Activated naive CD8-positive, alpha-beta T cell (primary cell): ENCODE results near the gene SLC6A12.
"Not testable (repeated sequence)": the region's sequence is repeated elsewhere in the genome, so short reads cannot be mapped to it uniquely, and the experiment has no call there.

Experiments used
- H3K27ac Mint-ChIP-seq: one replicate; pipeline ENCODE4 v1.8.0; 2021; ENCODE audit warnings: mixed read lengths
- H3K27me3 Mint-ChIP-seq: one replicate; pipeline ENCODE4 v1.8.0; 2021; ENCODE audit warnings: mixed read lengths
- H3K36me3 Mint-ChIP-seq: one replicate; pipeline ENCODE4 v1.8.0; 2021; ENCODE audit warnings: mixed read lengths
- H3K4me1 Mint-ChIP-seq: one replicate; pipeline ENCODE4 v1.8.0; 2021; ENCODE audit warnings: low read depth, mixed read lengths
- H3K4me3 Mint-ChIP-seq: one replicate; pipeline ENCODE4 v1.8.0; 2021; ENCODE audit warnings: mild to moderate bottlenecking, mixed read lengths
- H3K9me3 Mint-ChIP-seq: one replicate; pipeline ENCODE4 v1.8.0; 2021; ENCODE audit warnings: low read depth, mixed read lengths

The SLC6A12 gene

DNA sequence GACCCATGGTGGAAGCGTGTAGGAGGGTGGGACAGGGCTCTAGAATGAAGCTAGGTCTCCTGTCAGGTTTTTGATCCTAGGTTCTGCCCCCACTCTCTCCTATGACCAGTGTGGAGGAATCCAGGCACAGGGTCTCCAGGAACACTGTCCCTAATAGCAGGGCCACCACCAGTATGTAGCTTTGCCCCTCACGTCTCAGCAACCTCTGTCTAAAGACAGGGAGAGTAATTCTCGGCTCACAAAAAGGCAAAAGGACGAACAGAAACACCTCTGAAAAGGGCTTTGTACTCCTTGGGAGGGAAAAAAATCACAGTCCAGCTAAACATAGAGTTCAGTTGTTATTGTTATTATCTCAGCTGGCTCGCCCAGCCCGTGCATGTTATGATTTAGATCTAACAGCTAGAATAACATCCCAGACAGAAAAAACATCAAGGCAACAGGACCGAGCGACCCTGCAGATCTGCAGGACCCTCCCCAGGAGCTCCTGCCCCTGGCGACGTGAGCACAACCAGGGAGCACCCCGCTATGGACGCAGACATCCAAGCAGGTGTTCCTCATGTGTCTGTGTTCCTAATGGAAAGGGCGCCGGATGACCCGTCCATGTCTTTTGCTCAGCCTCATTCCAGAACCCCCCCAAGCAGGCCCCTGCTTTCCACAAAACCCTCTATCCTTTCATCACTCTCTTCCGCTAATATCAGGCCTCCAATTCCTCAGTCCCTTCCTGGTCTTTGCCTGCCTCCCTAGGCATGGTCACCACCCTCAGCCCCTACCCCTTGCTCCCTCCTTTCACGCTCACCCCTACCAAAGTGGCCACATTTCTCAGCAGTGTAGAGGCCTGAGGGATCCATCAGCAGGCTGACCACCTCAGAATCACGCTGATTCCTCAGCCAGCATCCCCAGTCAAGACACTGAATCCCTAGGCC, 14.2 kb upstream of the SLC6A12 start:
- no peaks in the 10 kb centered on the region for H3K36me3 Mint-ChIP-seq
- no peaks in the 10 kb centered on the region for H3K9me3 Mint-ChIP-seq
- H3K4me3 Mint-ChIP-seq, result no peak overlapping the region
- no peak overlapping the region for H3K27ac Mint-ChIP-seq
- H3K4me1 Mint-ChIP-seq, result no peaks in the 10 kb centered on the region
- H3K27me3 Mint-ChIP-seq, result no peaks in the 10 kb centered on the region

DNA sequence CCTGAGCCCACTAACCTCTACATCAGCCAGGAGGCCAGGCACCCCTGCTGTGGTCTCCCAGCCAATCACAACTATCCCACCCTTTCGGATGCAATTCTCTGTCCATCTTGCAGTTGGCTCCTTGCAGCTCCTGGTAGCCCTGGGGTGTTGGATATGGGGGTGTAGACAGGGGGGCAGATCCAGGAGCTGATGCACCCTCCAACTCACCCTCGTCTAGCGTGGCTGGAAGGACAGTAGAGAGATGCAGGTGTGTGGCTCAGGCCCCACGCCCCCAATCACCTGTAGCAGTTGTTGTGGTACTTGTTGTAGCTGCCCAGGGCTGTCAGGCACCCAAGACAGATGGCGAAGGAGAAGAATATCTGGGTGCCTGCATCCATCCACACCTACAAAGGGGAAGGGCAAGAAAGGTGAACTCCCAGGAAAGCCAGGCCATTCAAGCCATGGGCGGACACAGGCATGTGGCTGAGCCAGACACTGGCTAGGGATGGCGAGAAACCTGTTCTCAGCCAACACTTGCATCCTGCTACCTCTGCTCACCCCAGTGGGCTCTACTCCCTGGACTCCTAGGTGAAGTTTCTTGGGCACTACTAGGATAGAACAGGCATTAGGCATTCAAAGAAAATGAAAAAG, 13.4 kb upstream of the SLC6A12 start:
- Mint-ChIP-seq H3K9me3 (no peaks in the 10 kb centered on the region), H3K27ac (no peak overlapping the region), H3K27me3 (no peaks in the 10 kb centered on the region), H3K4me1 (no peaks in the 10 kb centered on the region), H3K36me3 (no peaks in the 10 kb centered on the region), H3K4me3 (no peak overlapping the region)

DNA sequence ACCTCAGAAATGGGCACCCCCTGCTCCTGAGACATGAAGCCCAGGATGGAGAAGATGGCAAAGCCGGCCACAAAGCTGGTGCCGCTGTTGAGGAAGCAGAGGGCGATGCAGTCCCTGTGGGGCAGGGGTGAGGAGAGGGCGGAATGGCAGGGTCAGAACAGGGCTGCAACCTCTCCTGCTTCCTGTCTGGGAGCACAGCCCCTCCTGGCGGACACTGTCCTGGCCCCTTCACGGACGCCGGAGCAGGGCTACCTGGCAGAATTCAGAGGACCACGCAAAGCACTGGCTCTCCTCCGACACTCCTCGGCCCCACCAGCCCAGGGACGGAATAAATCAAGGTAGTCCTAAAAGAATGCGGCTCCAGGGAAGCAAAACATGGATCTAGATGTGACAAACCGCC, 12.4 kb upstream of the SLC6A12 start:
- no peaks in the 10 kb centered on the region for H3K9me3 Mint-ChIP-seq
- H3K36me3 Mint-ChIP-seq, result no peaks in the 10 kb centered on the region
- no peaks in the 10 kb centered on the region for H3K4me1 Mint-ChIP-seq
- no peak overlapping the region for H3K27ac Mint-ChIP-seq
- no peak overlapping the region for H3K4me3 Mint-ChIP-seq
- no peaks in the 10 kb centered on the region for H3K27me3 Mint-ChIP-seq

DNA sequence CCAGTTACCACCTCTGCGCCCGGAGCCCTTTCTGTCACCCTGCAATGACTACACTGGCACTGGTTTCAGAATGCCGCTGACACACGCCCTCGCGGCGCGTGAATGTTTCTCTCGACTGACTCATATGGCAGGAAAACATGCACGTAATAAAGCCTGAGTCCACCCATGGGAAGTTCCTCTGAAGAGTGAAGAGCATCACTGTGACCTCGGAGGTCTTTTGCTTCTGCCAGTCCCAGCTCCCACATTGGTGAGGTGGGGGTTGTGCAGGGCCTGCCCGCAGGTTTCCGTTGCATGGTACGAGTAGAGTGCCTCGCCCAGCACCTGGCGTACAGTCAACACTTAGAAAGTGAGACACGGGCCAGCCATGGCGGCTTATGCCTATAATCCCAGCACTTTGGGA, 11.1 kb upstream of the SLC6A12 start:
- Mint-ChIP-seq H3K4me3 (no peak overlapping the region), H3K27me3 (no peaks in the 10 kb centered on the region)

DNA sequence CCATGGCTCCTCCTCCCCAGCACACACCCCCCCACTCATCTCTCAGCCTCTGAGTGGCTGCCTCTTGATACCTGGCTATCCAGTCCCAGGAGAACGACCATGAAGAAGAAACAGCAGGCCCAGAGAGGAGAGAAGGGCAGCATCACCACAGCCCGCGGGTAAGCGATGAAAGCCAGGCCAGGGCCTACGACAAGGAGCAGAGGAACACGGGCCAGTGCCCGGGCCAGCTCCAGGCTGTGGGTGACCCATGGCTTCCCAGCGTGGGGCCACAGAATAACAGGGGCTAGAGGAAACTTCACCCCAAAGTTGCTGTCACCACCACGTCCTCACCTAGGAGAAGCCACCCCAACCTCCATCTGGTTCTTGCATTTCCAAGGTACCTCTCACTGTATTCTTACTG, 10.4 kb upstream of the SLC6A12 start:
- no peaks in the 10 kb centered on the region for H3K27me3 Mint-ChIP-seq
- no peak overlapping the region for H3K27ac Mint-ChIP-seq
- H3K4me3 Mint-ChIP-seq, result no peak overlapping the region
- H3K9me3 Mint-ChIP-seq, result no peaks in the 10 kb centered on the region
- no peaks in the 10 kb centered on the region for H3K36me3 Mint-ChIP-seq
- H3K4me1 Mint-ChIP-seq, result no peaks in the 10 kb centered on the region

More for the DNA sequence above, 11.1 kb upstream of the SLC6A12 start:
- Mint-ChIP-seq H3K27ac (no peak overlapping the region), H3K9me3 (no peaks in the 10 kb centered on the region), H3K4me1 (no peaks in the 10 kb centered on the region), H3K36me3 (no peaks in the 10 kb centered on the region)

DNA sequence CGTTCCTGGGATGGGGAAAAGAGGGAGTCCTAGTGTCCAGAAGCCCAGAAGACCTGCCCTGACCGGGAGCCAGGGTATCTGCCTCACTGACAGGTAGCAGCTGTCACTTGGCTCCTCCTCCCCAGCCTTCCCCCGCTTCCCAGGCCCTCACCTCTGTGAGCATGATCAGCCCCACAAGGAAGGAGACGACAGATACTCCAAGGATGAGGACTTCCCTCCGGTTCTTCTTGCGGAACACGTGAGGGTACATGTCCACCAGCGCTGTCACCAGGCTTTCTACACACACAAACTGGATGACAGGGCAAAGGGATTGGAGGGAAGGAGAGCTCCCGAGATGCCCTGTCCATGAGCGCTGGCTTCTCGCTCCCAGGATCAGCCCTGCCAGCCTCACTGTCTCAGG, 9.9 kb upstream of the SLC6A12 start:
- no peaks in the 10 kb centered on the region for H3K27me3 Mint-ChIP-seq
- no peak overlapping the region for H3K27ac Mint-ChIP-seq
- no peaks in the 10 kb centered on the region for H3K9me3 Mint-ChIP-seq
- no peaks in the 10 kb centered on the region for H3K4me1 Mint-ChIP-seq
- no peaks in the 10 kb centered on the region for H3K36me3 Mint-ChIP-seq
- H3K4me3 Mint-ChIP-seq, result no peak overlapping the region

DNA sequence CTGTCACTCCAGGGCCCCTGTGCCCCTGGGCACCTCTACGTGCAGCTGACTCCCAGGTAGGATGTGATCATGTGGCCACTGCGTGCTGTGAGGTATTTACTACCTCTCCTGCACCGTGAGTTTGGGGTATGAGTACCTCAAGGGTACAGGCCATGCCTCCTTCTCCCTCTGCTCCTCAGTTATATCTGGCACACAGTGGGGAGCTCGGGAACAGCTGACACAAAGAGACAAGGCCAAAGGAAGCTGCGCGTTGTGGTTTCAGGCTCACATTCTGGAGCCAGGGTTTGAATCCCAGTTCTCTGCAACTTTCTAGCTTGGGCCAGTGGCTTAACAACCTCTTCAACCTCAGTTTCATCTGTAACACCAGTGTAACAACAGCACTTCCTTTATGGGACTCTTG, 7.8 kb upstream of the SLC6A12 start:
- Mint-ChIP-seq H3K4me3 (no peak overlapping the region), H3K27ac (no peak overlapping the region), H3K36me3 (no peaks in the 10 kb centered on the region), H3K4me1 (no peaks in the 10 kb centered on the region), H3K27me3 (no peaks in the 10 kb centered on the region), H3K9me3 (no peaks in the 10 kb centered on the region)

DNA sequence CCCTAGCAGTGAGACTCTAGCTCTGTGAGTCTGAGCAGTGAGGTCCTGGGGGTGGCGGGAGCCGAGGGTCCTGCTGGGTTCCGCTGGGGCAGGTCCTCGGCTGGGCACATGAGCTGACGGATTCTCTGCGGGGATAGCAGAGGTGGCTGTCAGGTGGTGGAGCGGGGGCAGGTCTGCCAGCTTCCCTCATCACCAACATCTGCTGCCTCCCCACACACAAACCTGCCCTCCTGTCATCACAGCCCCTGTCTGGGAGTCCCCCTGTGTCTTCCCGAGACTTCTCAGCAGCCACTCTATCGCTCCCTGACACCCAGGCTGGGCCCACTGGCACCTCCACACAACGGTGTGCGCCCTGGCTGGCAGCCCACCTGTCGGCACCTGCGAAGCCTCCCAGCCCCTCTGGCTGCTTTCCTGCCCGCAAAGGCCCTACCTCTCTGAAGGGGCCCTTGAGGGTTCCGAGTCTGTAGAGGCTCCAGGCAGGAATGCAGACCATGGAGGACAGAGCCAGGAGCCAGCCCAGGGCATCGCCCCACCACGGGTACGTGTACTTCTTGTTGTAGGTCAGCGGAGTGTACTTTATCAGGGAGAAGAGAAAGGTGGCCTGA, 7.1 kb upstream of the SLC6A12 start:
- no peaks in the 10 kb centered on the region for H3K4me1 Mint-ChIP-seq
- H3K9me3 Mint-ChIP-seq, result no peaks in the 10 kb centered on the region
- no peaks in the 10 kb centered on the region for H3K36me3 Mint-ChIP-seq

DNA sequence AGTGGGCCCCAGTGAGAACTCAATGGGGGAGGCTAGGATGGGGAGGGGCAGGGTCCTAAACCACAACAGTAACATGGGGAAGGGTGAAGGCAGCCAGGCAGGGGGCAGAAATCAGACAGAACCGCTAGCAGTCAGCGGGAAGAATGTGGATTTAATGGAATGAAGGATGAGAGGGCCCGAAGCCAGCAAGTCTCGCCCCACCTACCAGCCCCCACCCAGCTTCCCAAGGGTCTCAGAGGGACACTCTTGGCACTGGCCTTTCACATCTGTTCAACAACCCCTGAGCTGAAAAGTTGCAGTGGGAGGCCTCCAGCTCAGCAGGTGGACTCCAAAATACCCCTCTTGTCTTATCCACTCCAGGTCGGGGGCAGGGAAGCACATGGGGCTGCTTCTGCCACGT, 6.5 kb upstream of the SLC6A12 start:
- no peak overlapping the region for H3K27ac Mint-ChIP-seq
- H3K4me3 Mint-ChIP-seq, result no peak overlapping the region
- no peaks in the 10 kb centered on the region for H3K4me1 Mint-ChIP-seq
- H3K9me3 Mint-ChIP-seq, result no peaks in the 10 kb centered on the region
- no peaks in the 10 kb centered on the region for H3K27me3 Mint-ChIP-seq
- no peaks in the 10 kb centered on the region for H3K36me3 Mint-ChIP-seq

More for the DNA sequence above, 7.1 kb upstream of the SLC6A12 start:
- no peak overlapping the region for H3K27ac Mint-ChIP-seq
- no peaks in the 10 kb centered on the region for H3K27me3 Mint-ChIP-seq
- no peak overlapping the region for H3K4me3 Mint-ChIP-seq

DNA sequence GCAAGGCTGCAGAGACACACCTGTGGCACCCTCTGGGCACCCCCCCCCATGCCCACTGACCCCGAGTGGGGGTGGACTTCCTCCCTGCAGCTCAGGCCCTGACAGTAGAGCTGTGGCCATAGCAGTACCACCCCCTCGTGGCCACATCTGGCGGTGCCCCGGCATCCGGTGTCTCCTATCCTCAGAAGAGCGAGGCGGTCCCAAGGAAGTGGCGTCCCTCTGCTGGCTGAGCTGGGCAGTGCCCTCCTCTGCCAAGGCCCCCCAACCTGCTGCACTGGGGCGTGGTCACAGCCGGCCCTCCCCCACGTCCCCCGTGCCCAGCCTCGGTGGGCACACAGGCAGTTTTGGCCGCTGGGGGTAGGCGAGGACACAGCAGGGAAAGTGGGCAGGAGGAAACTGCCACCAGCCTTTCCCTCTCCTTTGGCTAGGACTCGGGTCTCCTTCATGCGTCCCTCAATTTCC, 6.0 kb upstream of the SLC6A12 start:
- H3K4me3 Mint-ChIP-seq, result no peak overlapping the region
- H3K27ac Mint-ChIP-seq, result no peak overlapping the region
- H3K4me1 Mint-ChIP-seq, result no peaks in the 10 kb centered on the region
- no peaks in the 10 kb centered on the region for H3K27me3 Mint-ChIP-seq
- no peaks in the 10 kb centered on the region for H3K9me3 Mint-ChIP-seq
- no peaks in the 10 kb centered on the region for H3K36me3 Mint-ChIP-seq

DNA sequence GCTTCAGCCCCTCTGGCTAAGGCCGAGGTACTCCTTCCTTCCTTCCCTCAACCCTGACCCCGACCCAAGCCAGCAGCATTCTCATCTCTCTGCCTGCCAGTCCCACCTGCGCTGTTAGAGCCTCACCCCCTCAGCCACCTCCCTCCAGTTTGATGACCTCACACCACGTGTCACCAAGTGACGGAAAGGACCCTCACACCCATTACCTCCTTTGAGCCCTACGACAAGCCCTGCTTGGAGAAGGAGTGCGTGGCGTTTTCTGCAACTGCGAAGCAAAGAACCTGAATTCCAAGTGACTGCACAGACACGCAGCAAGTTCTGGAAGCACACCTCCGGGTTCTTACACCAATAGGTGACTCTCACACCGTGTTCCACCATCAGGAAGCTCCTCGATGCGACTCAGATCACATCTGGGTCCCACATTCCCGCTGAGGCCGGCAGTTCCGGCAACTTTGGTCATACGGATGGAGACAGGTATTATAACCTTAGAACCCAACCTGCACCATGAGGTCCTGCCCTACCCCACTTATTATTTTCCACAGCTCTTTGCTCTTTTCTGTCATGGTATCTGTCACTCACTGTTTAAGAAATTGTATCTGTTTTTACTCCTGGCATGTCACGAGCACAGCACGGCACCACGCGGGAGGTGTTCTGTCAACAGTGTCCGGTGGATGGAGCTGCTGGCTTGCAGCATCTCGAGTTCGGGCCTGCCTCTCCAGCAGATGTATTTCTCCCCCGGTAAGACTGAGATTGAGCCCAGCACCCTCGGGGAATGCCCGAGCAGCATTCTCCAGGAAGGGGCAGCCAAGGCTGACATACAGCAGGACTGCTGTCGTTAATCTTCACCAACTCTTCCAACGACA, 5.0 kb upstream of the SLC6A12 start:
- Mint-ChIP-seq H3K4me1 (no peaks in the 10 kb centered on the region), H3K9me3 (no peaks in the 10 kb centered on the region), H3K27me3 (peaks cover under 1% of the 10 kb centered on the region), H3K36me3 (no peaks in the 10 kb centered on the region), H3K4me3 (no peak overlapping the region), H3K27ac (no peak overlapping the region)

DNA sequence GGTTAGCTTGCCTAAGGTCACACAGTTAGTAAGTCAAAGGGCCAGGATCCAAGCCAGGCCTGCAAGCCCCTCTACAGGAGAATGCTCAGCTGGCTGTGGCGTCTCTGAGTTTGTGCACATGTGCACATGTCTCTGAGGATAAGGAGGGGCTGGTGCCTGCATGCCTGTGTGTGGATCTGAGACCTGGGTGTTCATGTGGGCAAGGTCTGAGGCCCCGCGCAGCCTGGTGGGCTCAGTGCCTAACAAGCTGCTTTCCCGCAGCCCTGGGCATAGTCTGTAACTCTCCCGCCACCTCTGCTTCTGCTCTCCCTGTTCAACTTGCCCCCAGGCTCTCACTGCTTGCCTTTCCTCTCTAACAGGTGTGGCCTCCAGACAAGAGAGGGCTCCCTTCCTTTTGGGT, 4.3 kb upstream of the SLC6A12 start:
- H3K36me3 Mint-ChIP-seq, result no peaks in the 10 kb centered on the region
- H3K4me1 Mint-ChIP-seq, result no peaks in the 10 kb centered on the region
- no peak overlapping the region for H3K27ac Mint-ChIP-seq
- peaks cover 3% of the 10 kb centered on the region for H3K27me3 Mint-ChIP-seq
- no peaks in the 10 kb centered on the region for H3K9me3 Mint-ChIP-seq
- no peak overlapping the region for H3K4me3 Mint-ChIP-seq

DNA sequence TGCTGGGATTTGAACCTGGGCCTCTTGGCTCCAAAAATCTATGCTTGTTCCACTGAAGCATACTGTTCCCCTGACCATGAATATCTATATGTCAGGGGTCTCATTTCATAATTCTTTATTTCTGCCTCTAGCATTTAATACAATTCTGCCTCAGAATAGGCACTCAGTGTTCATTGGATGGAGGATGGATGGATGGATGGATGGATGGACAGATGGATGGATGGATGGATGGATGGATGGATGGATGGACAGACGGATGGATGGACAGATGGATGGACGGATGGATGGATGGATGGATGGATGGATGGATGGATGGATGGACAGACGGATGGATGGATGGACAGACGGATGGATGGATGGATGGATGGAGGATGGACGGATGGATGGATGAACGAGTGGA, 3.1 kb upstream of the SLC6A12 start:
- not testable (repeated sequence) for H3K9me3 Mint-ChIP-seq, H3K4me3 Mint-ChIP-seq, H3K27ac Mint-ChIP-seq, H3K27me3 Mint-ChIP-seq, H3K4me1 Mint-ChIP-seq, H3K36me3 Mint-ChIP-seq

DNA sequence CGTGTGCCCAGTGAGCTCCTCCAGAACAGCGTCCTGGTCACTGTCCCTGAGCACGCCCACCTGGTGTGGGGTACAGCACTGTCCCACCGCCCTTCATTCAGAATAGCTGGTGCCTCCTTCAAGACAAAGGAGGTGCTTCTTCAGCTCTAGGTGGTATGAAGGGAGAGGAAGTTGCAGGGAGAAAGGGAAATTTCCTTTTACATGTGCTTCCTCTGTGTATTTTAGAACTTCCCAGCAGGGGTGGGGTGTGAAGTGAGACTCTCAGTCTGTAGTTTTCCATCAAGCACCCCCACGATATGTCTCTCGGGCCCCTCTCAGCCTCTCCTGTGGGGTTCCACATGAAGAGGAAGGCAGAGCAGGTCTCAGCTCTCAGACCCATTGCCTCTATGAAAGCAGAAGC, 1.2 kb upstream of the SLC6A12 start:
- H3K27ac Mint-ChIP-seq, result no peak overlapping the region
- H3K36me3 Mint-ChIP-seq, result no peaks in the 10 kb centered on the region
- H3K27me3 Mint-ChIP-seq, result peaks cover 17% of the 10 kb centered on the region
- no peaks in the 10 kb centered on the region for H3K4me1 Mint-ChIP-seq
- no peak overlapping the region for H3K4me3 Mint-ChIP-seq
- no peaks in the 10 kb centered on the region for H3K9me3 Mint-ChIP-seq

DNA sequence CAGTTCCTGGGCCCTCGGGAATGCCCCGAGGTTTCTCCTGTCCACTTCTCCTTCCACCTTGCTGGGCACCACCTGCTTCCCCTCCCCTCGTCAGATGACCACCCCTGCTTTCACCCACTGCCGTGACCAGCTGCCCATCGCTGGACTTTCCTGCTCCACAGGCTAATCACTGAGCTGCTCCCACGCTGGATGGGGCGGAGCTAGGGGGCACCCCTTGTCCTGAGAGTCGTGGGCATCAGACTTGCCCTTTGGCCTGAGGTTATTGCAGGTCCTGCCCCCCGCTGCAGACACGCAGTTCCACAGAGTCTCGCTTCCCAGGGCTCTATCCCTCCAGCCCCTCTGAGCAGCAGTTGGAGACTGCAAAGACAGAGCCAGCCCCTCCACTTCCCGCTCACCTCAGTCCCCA, 427 bp downstream of the SLC6A12 start:
- Mint-ChIP-seq H3K9me3 (no peaks in the 10 kb centered on the region), H3K27me3 (peaks cover 22% of the 10 kb centered on the region), H3K27ac (no peak overlapping the region), H3K4me1 (no peaks in the 10 kb centered on the region), H3K36me3 (peaks cover 3% of the 10 kb centered on the region), H3K4me3 (no peak overlapping the region)
